Measurements from ENCODE around the gene MGAT4D.

- TF ChIP-seq CTCF (conservative IDR thresholded peaks at IDR 0.05 in 1 of 2, IDR thresholded peaks at IDR 0.05 in 1 of 2; ENCODE audit: low read depth in 1 of 2, low read length in 2 of 2) (no peak), EZH2 (IDR thresholded peaks at IDR 0.05; ENCODE audit: low read length, missing control alignments) (no peak)
These were observed 89.1 kb downstream of the MGAT4D start for GRCh38 chr4:140408974-140409373.
